Measurements from ENCODE around the gene UBC. TPM values are rescaled to one million over a fixed set of nuclear protein-coding genes. Genes with fewer than 3 reads are reported as not detected.
"Not testable (repeated sequence)": the region's sequence is repeated elsewhere in the genome, so short reads cannot be mapped to it uniquely, and the experiment has no call there.

Gene UBC
- total RNA-seq, 3 donors from 2014 or later, result 856 to 923 (median 865) TPM

DNA sequence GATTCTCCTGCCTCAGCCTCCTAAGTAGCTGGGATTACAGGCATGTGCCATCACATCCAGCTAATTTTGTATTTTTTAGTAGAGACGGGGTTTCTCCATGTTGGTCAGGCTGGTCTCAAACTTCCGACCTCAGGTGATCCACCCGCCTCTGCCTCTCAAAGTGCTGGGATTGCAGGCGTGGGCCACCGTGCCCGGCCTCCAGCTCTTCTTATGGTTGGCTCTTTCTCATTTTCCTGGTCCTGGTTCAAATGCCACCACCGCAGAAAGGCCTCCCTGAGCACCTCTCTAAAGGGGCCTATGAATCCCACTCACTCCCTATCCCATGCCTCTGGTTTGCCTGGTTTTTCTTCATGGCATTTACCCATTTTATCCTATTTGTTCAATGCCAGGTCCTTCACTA lies 11.3 kb upstream of the UBC start:
- H3K4me1 Mint-ChIP-seq (ENCODE audit: low read depth), result peaks cover 41% of the 10 kb centered on the region
- not testable (repeated sequence) for DNase-seq; H3K9me3 Mint-ChIP-seq; ATAC-seq; H3K27me3 Mint-ChIP-seq (ENCODE audit: low read depth); H3K4me3 Mint-ChIP-seq; H3K36me3 Mint-ChIP-seq (ENCODE audit: insufficient read depth)

DNA sequence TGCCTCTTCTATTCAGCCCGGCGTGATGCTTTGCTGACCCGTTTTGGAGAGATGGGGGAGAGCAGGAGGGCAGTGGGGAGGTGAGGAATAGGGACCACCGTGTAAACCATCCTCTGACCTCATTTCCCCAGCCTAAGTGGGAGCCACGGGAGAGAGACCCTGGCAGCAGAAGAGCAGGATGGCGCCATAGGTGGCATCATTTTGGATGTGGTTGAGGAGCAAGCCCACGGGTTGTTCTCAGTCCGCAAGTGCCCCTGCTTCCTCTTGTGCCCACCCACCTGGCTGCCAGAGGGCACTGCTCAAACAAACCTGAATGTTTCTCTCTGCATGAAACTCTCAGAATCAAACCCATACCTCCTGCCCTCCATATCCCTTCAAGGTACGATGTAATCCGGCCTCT lies 10.7 kb upstream of the UBC start:
- no peak overlapping the region for H3K4me3 Mint-ChIP-seq
- ATAC-seq (no peak), DNase-seq (no peak)
- peaks cover 6% of the 10 kb centered on the region for H3K27me3 Mint-ChIP-seq (ENCODE audit: low read depth)
- no peaks in the 10 kb centered on the region for H3K9me3 Mint-ChIP-seq
- H3K36me3 Mint-ChIP-seq (ENCODE audit: insufficient read depth), result peaks cover 1% of the 10 kb centered on the region
- peaks cover 46% of the 10 kb centered on the region for H3K4me1 Mint-ChIP-seq (ENCODE audit: low read depth)

DNA sequence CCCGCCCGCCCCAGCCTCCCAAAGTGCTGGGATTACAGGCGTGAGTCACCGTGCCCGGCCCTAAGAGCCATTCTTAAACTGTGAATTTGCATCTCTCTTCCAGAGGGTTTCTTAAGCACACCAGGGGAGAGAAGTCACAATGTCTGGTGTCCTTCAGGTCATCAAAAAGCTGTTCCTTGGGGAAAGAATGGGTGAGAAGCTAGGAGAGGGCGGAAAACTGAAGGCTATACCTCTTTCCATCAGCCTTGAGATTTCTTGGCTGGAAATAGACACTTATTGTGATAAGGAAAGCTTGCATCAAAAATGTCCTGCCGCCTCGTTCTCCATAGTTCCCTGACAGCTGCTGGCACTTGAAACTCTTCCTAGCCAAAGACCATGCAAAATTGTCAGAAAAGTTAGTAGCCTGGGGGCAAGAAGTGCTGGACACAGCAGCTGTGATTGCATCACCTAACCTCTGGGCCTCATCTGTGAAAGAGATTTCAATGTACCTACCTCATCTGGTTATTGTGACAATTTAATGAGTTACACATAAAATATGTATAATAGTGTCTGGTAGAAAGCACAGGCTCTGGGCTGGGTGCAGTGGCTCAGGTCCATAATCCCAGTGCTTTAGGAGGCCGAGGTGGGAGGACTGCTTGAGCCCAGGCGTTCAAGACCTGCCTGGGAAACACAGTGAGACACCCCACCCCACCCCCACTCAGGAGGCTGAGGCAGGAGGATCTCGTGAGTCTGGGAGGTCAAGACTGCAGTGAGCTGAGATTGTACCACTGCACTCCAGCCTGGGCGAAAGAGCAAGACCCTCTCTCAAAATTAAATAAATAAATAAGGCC lies 9.7 kb upstream of the UBC start:
- peaks cover 52% of the 10 kb centered on the region for H3K4me1 Mint-ChIP-seq (ENCODE audit: low read depth)
- DNase-seq, result no peak
- H3K9me3 Mint-ChIP-seq, result no peaks in the 10 kb centered on the region
- peaks cover 6% of the 10 kb centered on the region for H3K27me3 Mint-ChIP-seq (ENCODE audit: low read depth)
- no peak overlapping the region for H3K4me3 Mint-ChIP-seq
- ATAC-seq, result no peak
- peaks cover 1% of the 10 kb centered on the region for H3K36me3 Mint-ChIP-seq (ENCODE audit: insufficient read depth)

DNA sequence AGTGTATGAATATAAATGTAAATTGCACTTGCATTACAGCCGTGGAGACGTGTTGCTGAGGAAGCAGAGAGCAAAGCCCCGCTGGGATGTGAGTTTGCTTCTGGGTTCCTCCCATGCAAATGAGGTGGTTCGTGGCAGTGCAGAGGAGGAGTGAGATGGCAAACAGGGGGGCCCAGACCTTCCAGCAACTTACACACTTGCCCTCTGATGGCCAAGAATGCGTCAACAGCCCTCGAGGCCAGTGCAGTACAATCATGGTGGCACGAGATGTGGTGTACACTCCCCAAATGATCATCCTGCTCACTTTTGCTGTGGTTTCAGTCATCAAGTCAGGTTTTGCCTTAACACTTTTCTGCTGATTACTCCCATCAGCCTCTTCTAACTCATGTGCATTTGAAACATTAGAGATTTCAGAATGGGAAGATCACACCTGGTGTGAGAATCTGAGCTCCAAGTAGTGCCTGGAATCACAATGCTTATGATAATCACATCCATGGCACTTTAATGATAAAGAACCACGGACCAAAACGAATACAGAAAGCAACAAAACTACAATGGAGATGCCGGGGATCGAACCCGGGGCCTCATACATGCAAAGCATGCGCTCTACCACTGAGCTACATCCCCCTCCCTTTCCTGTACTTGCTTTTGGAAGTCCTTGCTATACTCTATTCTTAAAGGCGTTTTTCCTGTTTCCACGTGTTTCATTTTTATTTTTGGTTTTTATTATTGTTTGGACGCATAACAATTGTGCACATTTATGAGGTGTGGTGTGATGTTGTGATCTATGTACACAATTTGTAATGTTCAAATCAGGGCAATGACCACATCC lies 7.0 kb upstream of the UBC start:
- Mint-ChIP-seq H3K9me3 (no peaks in the 10 kb centered on the region), H3K27me3 (ENCODE audit: low read depth) (peaks cover 2% of the 10 kb centered on the region), H3K4me3 (peak overlapping the region; percentile 78), H3K36me3 (ENCODE audit: insufficient read depth) (no peaks in the 10 kb centered on the region), H3K4me1 (ENCODE audit: low read depth) (peaks cover 61% of the 10 kb centered on the region)
- ATAC-seq (peak; percentile 69 to 73), DNase-seq (peak; percentile 57)

DNA sequence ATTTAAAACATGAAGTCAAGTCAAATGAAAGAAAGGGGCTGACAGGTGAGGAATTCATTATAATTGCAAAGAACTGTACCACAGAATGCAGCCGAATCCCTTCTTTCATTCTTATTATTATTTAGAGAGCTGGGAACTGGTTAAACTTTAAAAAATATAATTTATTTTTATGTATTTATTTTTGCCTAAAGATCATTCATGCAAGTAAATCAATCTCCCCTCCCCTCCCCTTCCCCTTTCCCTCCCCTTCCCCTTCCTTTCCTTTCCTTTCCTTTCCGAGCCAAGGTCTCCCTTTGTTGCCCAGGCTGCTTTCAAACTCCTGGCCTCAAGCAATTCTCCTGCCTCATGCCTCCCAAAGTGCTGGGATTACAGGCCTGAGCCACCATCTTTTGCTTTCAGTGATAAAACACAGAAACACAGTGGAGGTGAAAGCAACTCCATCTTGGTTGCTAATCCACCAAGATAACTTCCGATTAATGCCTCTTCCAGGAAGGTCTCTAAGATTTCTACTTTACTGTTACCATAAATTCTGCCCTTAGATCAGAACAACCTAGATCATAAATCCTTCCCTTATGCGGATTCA lies 6.0 kb upstream of the UBC start:
- ATAC-seq (no peak), DNase-seq (no peak)
- Mint-ChIP-seq H3K4me1 (ENCODE audit: low read depth) (peaks cover 68% of the 10 kb centered on the region), H3K4me3 (peak overlapping the region; percentile 78), H3K27me3 (ENCODE audit: low read depth) (peaks cover 2% of the 10 kb centered on the region), H3K36me3 (ENCODE audit: insufficient read depth) (no peaks in the 10 kb centered on the region), H3K9me3 (no peaks in the 10 kb centered on the region)

DNA sequence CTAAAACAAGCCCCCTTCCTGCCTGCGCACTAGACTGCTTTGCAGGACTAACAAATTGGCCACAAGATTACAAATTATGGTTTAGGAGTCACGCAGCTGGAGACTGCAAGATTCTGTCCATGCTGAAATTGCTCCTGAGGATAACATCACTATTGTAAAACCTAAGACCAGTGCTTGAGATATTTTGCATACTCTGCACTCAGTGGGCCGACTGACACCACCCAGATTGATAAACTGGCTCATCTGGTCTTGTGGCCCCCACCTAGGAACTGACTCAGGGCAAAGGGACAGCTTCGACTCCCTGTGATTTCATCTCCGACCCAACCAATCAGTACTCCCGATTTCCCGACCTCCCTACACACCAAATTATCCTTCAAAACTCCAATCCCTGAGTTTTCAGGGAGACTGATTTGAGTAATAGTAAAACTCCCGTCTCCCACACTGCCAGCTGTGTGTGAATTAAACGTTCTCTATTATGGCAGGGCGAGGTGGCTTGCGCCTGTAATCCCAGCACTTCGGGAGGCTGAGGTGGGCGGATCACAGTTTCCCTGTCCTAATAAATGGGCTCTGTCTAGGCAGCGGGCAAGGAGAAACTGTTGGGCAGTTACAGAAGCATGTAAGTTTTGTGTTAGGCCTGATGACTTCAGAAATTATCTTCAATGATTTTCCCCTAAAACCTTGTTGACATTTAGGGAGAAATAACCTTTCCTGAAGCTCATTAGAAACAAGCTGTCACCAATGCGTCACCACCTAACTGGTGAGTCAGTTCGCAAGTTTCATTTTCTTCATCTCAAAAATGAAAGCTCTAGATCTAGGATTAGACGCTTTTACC lies 5.3 kb upstream of the UBC start:
- Mint-ChIP-seq H3K4me1 (ENCODE audit: low read depth) (peaks cover 72% of the 10 kb centered on the region), H3K4me3 (peak overlapping the region; percentile 77), H3K9me3 (no peaks in the 10 kb centered on the region), H3K36me3 (ENCODE audit: insufficient read depth) (no peaks in the 10 kb centered on the region), H3K27me3 (ENCODE audit: low read depth) (peaks cover 2% of the 10 kb centered on the region)
- peak; percentile 8 to 9 for ATAC-seq
- peak; percentile 43 for DNase-seq

DNA sequence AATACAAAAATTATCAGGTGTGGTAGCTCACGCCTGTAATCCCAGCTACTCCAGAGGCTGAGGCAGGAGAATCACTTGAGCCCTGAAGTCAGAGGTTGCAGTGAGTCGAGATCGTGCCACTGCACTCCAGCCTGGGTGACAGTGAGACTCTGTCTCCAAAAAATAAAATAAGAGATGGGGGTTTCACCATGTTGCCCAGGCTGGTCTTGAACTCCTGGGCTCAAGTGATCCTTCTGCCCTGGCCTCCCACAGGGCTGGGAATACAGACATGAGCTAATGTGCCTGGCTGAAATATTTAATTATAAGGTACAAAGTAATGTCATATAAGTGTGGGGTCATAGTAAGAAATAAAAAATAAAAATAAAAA lies 4.2 kb upstream of the UBC start:
- not testable (repeated sequence) for H3K9me3 Mint-ChIP-seq; DNase-seq; H3K27me3 Mint-ChIP-seq (ENCODE audit: low read depth); ATAC-seq; H3K36me3 Mint-ChIP-seq (ENCODE audit: insufficient read depth)
- Mint-ChIP-seq H3K4me3 (peak overlapping the region; percentile 99), H3K4me1 (ENCODE audit: low read depth) (peaks cover 76% of the 10 kb centered on the region)

DNA sequence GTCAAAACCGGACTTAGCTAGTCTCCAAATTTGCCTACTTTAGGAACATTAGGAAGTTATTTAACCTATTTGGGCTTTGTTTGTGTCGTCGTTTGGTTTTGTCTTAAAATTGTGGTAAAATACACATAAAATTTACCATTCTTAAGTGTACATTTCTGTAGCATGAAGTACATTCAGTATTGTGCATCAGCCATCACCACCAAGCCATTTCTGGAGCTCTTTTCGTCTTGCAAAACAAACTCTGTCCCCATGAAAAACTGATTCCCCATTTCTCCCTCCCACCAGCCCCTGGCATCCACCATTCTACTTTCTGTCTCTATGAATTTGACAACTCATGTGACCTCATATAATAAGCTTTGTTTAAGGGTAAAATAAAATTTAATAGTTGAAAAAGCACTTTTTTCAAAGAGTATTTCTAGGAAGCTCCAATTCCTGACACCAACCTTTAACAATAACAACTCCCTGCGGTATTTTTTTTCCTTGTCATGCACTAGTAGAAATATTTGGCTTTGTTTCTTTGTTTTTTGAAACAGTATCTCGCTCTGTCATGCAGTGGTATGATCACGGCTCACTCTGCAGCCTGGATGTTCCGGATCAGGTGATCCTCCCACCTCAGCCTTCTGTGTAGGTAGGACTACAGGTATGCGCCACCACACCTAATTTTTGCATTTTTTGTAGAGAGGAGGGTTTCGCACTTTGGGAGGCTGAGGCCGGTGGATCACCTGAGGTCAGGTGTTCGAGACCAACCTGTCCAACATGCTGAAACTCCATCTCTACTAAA lies 3.6 kb upstream of the UBC start:
- Mint-ChIP-seq H3K9me3 (no peaks in the 10 kb centered on the region), H3K36me3 (ENCODE audit: insufficient read depth) (peaks cover 14% of the 10 kb centered on the region), H3K4me3 (peak overlapping the region; percentile 99), H3K4me1 (ENCODE audit: low read depth) (peaks cover 82% of the 10 kb centered on the region), H3K27me3 (ENCODE audit: low read depth) (peaks cover 2% of the 10 kb centered on the region)
- DNase-seq, result no peak
- ATAC-seq, result no peak

DNA sequence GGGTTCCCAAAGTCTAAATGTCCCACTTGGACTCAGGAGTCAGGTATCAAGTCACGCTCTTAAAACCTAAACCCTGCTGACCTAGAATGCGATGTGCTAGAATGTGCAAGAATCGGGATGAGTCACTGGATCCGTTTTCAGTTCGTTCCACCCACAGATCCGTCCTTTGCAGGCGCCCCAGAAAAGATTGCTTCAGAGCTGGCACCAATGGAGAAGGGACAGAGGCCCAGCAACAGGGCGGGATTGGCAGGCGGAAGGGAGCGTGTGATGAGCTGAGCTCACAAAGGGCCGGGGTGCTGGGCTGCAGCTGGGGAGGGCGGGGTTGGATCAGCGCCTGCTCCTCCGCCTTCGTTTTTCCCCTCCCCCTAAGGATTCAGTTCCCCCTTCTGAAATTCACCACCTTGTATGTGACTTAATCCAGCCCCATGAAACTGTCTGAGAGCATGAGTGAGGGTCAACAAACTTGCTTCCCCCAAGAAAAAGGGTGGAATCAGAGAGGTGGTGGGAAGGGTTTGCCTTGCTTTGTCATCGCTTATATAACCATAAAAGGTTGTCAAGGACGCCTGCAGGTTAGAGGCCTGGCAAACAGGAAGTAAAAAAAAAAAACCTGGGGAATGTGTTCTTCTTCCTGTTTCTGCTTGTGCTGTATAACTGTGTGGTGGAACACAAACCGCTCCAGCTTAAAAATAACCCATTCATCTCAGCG lies 2.8 kb upstream of the UBC start:
- Mint-ChIP-seq H3K36me3 (ENCODE audit: insufficient read depth) (peaks cover 21% of the 10 kb centered on the region), H3K27me3 (ENCODE audit: low read depth) (peaks cover 2% of the 10 kb centered on the region), H3K4me1 (ENCODE audit: low read depth) (peaks cover 86% of the 10 kb centered on the region), H3K9me3 (no peaks in the 10 kb centered on the region), H3K4me3 (peak overlapping the region; percentile 99)
- ATAC-seq (peak; percentile 67 to 71), DNase-seq (peak; percentile 84)

DNA sequence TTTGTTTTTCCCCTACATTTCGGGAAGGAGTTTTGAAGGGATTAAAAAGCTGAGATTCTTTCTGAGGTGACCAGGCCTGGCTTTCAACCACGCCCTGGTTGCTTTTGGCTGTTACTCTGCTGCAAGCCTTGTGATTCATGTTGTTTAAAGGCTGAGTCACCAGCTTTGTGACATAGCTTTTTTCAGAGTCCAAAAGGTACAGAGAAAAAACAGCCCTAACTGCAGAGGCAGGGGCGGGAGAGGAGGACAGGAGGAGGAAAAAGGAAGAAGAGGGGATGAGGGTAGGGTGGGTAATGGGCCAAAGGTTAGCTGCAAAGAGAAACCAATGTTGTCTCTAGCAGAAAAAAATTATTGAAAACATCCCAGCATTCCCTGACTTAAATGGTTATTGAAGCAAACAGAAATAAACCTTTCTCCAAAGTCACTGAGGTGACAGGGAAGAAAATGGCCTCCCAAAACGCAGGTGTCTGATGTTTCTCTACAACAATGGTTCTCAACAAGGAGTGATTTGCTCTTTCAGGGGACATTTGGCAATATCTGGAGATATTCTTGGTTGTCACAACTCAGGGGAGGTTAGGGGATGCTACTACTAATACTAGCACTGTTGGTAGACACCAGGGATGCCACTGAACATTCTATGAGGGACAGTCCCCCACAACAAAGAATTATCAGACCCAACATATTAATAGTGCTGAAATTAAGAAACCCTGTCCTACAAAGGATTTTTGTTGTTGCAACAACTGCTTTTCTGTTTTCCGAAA lies 2.1 kb upstream of the UBC start:
- no peaks in the 10 kb centered on the region for H3K27me3 Mint-ChIP-seq (ENCODE audit: low read depth)
- peak overlapping the region; percentile 99 for H3K4me3 Mint-ChIP-seq
- DNase-seq, result peak; percentile 26
- ATAC-seq, result peak in 1 of 2 donors; percentile 8
- H3K36me3 Mint-ChIP-seq (ENCODE audit: insufficient read depth), result peaks cover 23% of the 10 kb centered on the region
- H3K4me1 Mint-ChIP-seq (ENCODE audit: low read depth), result peaks cover 79% of the 10 kb centered on the region
- H3K9me3 Mint-ChIP-seq, result no peaks in the 10 kb centered on the region

DNA sequence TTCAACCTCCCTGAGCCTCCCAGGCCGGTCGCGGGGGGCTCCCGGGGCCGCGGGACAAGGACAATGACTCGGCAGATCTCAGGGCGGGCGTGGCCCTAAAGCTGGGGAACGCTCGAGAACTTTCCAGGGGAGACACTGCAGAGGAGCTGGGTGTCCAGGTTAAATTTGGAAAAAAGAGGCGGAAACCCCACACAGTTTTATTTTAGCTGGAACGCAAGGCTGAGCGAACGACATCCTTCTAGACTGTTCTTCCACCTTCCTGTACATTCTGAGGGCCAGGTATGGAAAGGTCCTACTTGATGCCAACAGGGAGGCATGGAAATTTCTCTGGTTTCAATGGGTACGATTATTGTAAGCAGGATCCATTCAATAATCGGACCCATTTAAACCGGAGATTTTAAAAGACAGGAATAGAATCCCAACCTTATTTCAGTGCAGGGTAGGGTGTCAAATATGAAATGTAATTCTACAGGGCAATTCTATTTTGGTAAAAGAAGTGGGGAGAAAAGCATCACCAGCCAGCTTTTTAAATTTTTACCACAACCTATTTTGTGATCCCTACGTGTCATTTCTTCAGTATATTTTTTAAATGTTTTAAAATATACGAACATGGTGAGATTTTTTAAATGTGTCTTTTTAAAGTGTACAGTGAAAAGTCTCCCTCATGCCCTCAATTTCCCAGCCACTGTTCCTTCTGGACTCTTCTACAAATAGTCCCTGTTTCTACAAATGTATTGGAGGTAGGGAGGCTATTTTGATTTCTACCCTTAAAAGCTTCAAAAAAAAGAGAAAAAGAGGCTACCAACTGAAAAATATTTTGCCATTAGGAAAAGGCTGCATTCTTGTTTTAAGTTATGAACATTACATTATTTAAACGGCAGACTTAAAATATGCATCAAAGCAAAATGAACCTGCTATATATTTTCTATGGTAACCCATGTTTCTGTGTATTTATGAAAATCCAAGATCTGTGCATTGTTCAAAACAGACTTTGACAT lies 1.1 kb upstream of the UBC start:
- DNase-seq (no peak), ATAC-seq (no peak)
- peaks cover 31% of the 10 kb centered on the region for H3K36me3 Mint-ChIP-seq (ENCODE audit: insufficient read depth)
- no peaks in the 10 kb centered on the region for H3K27me3 Mint-ChIP-seq (ENCODE audit: low read depth)
- peak overlapping the region; percentile 99 for H3K4me3 Mint-ChIP-seq
- H3K4me1 Mint-ChIP-seq (ENCODE audit: low read depth), result peaks cover 77% of the 10 kb centered on the region
- no peaks in the 10 kb centered on the region for H3K9me3 Mint-ChIP-seq

Measured in activated T-cell treated with anti-CD3 and anti-CD28 coated beads, Interleukin-2, amount 50 U/mL, for 4 hours (primary cell).